Measurements from ENCODE around the gene HNRNPA2B1.

Gene HNRNPA2B1

GRCh38 chr7:26200444-26201246, at the start of gene HNRNPA2B1:
Gene HNRNPA2B1 (minus strand): TSS chr7:26200746. CDS start chr7:26200577, 169 bp downstream.
- CTCF ChIA-PET, result interaction anchor here (0.7 to 4.2 kb wide), 6 partner anchors 39 to 165 kb away, joined by 3 to 11 read pairs (median 4); no protein-coding TSS in a partner anchor
- Mint-ChIP-seq H3K4me1 (peaks cover 44% of the 10 kb centered on the region), H3K9me3 (no peaks in the 10 kb centered on the region), H3K27me3 (peaks cover 15% of the 10 kb centered on the region), H3K27ac (peak within 1 kb of the TSS; percentile 100), H3K36me3 (peaks cover 69% of the 10 kb centered on the region), H3K4me3 (peak within 1 kb of the TSS; percentile 99)
- DNase-seq, result peak; percentile 97

- H3K36me3 Mint-ChIP-seq, result no peaks in the 10 kb centered on the region
- no peak for DNase-seq
- peaks cover 5% of the 10 kb centered on the region for H3K4me1 Mint-ChIP-seq
- H3K27ac Mint-ChIP-seq, result peak overlapping the region; percentile 34
- H3K4me3 Mint-ChIP-seq, result no peak overlapping the region
- H3K27me3 Mint-ChIP-seq, result peaks cover 8% of the 10 kb centered on the region
- H3K9me3 Mint-ChIP-seq, result no peaks in the 10 kb centered on the region
- CTCF ChIA-PET, result no interaction called here
Measured at GRCh38 chr7:26250239-26250638, 49.7 kb upstream of the HNRNPA2B1 start.

DNA sequence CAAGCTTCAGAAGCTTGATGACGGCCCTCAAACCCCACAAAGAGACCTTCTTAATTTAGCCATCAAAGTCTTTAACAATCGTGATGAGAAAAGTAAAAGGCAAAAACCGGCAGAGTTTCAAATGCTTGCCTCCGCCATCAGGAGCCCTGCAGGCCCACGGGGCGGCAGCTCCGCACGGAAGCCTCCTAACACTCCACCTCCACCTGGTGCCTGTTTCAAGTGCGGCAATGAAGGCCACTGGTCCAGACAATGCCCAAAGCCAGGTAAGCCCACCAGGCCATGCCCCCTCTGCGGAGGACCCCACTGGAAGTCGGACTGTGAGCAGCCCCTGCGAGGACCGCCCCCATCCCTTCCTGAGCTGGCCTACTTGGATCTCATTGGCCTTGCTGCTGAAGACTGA, 44.6 kb upstream of the HNRNPA2B1 start:
- Mint-ChIP-seq H3K27me3 (peaks cover 9% of the 10 kb centered on the region), H3K4me1 (peaks cover 3% of the 10 kb centered on the region), H3K27ac (no peak overlapping the region), H3K4me3 (no peak overlapping the region), H3K36me3 (no peaks in the 10 kb centered on the region), H3K9me3 (no peaks in the 10 kb centered on the region)
- CTCF ChIA-PET, result no interaction called here
- DNase-seq, result no peak

DNA sequence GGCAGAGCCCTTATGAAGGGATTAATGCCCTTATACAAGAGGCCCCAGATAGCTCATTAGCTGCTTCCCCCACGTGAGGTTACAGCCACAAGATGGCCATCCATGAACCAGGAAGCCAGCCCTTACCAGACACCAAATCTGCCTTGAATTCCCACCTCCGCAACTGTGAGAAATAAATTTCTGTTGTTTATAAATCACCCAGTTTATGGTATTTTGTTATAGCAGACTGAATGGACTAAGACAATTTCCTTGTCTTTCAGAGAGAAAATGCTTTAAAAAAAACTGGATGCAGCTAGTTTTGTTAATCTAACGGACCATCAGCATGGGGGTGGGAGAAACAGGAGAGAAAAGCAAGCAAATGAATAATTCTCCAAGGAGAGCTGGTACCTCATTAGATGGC, 37.5 kb upstream of the HNRNPA2B1 start:
- CTCF ChIA-PET, result no interaction called here
- no peak overlapping the region for H3K27ac Mint-ChIP-seq
- no peak overlapping the region for H3K4me3 Mint-ChIP-seq
- H3K4me1 Mint-ChIP-seq, result no peaks in the 10 kb centered on the region
- no peak for DNase-seq
- no peaks in the 10 kb centered on the region for H3K36me3 Mint-ChIP-seq
- H3K9me3 Mint-ChIP-seq, result no peaks in the 10 kb centered on the region
- H3K27me3 Mint-ChIP-seq, result peaks cover 24% of the 10 kb centered on the region

- no peaks in the 10 kb centered on the region for H3K4me1 Mint-ChIP-seq
- no peaks in the 10 kb centered on the region for H3K9me3 Mint-ChIP-seq
- no peak overlapping the region for H3K27ac Mint-ChIP-seq
- H3K27me3 Mint-ChIP-seq, result peaks cover 24% of the 10 kb centered on the region
- CTCF ChIA-PET, result no interaction called here
- no peak overlapping the region for H3K4me3 Mint-ChIP-seq
- no peaks in the 10 kb centered on the region for H3K36me3 Mint-ChIP-seq
- DNase-seq, result no peak
Measured at GRCh38 chr7:26237035-26237807, 36.7 kb upstream of the HNRNPA2B1 start.

GRCh38 chr7:26233902-26234511, 33.5 kb upstream of the HNRNPA2B1 start:
- Mint-ChIP-seq H3K4me3 (no peak overlapping the region), H3K9me3 (no peaks in the 10 kb centered on the region), H3K27me3 (peaks cover 23% of the 10 kb centered on the region), H3K36me3 (no peaks in the 10 kb centered on the region), H3K27ac (no peak overlapping the region), H3K4me1 (no peaks in the 10 kb centered on the region)
- CTCF ChIA-PET, result interaction anchor here (0.8 kb wide), 1 partner anchor 340 kb away, joined by 4 read pairs; no protein-coding TSS in a partner anchor
- DNase-seq, result no peak

GRCh38 chr7:26227987-26228386, 27.4 kb upstream of the HNRNPA2B1 start:
- Mint-ChIP-seq H3K27ac (no peak overlapping the region), H3K4me1 (no peaks in the 10 kb centered on the region), H3K27me3 (peaks cover 23% of the 10 kb centered on the region), H3K4me3 (no peak overlapping the region), H3K9me3 (no peaks in the 10 kb centered on the region), H3K36me3 (no peaks in the 10 kb centered on the region)
- no peak for DNase-seq
- CTCF ChIA-PET, result interaction anchor here (1.4 kb wide), 1 partner anchor 10 kb away, joined by 3 read pairs; no protein-coding TSS in a partner anchor

- H3K27me3 Mint-ChIP-seq, result peaks cover 16% of the 10 kb centered on the region
- H3K36me3 Mint-ChIP-seq, result no peaks in the 10 kb centered on the region
- no peak overlapping the region for H3K27ac Mint-ChIP-seq
- no peak for DNase-seq
- H3K4me1 Mint-ChIP-seq, result no peaks in the 10 kb centered on the region
- no peaks in the 10 kb centered on the region for H3K9me3 Mint-ChIP-seq
- no peak overlapping the region for H3K4me3 Mint-ChIP-seq
- CTCF ChIA-PET, result no interaction called here
Measured at GRCh38 chr7:26224359-26224758, 23.8 kb upstream of the HNRNPA2B1 start.

DNA sequence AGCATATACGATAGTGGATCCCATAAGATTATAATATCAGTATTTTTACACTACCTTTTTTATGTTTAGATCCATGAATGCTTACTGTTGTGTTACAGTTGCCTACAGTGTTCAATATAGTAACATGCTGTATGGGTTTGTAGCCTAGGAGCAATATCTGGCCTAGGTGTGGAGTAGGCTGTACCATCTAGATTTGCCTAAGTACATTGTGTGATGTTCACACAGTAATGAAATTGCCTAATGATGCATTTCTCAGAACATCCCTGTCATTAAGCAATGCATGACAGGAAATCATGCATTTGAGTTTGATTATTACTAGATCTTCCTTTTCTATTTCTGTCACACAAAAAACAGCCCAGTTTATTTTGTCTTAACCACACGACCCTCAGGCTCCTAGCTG, 15.5 kb upstream of the HNRNPA2B1 start:
- no peaks in the 10 kb centered on the region for H3K27me3 Mint-ChIP-seq
- peaks cover 24% of the 10 kb centered on the region for H3K36me3 Mint-ChIP-seq
- no peak for DNase-seq
- H3K4me1 Mint-ChIP-seq, result peaks cover 5% of the 10 kb centered on the region
- CTCF ChIA-PET, result no interaction called here
- no peak overlapping the region for H3K4me3 Mint-ChIP-seq
- H3K27ac Mint-ChIP-seq, result no peak overlapping the region
- H3K9me3 Mint-ChIP-seq, result no peaks in the 10 kb centered on the region

GRCh38 chr7:26213807-26214515, 13.4 kb upstream of the HNRNPA2B1 start:
- H3K9me3 Mint-ChIP-seq, result no peaks in the 10 kb centered on the region
- CTCF ChIA-PET, result interaction anchor here (1.3 to 1.8 kb wide), 3 partner anchors 9 to 156 kb away, joined by 3 to 4 read pairs (median 3); no protein-coding TSS in a partner anchor
- H3K36me3 Mint-ChIP-seq, result peaks cover 39% of the 10 kb centered on the region

DNA sequence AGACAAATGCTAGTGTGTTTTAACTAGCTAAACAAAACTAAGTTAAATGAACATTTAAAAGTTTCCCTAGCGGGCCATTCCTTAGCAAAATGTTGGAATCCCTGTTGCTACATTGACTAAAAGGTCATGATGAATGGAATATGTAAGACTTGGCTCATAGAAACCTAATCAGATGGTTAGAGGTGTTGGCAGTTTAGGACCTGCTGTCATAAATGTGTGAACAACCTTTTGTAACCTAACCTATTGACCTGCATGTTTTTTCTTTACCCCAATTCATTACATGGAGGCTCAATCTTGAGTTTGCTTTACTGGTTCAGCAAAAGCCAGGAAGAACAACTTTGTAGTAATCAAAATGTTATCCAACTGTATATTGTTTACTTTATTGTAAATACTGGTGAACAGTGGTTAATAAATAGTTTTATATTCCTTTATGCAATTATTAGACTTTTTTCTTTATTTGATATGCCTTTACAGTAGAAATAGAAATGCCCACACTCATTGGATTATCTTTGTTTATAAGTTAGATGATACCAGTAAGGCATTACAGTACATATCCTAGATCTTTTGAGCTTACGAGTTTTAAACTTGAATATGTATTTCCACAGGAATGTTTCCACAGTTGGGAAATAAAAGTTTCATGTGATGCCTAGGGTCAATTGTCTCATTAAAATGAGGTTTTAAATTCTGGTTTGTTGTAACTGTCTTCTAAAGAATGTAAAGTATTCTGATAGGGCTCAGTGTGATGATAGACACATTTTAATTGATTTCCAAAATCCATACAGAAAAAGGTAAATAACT, 12.6 kb upstream of the HNRNPA2B1 start:
- no peak for DNase-seq
- H3K36me3 Mint-ChIP-seq, result peaks cover 40% of the 10 kb centered on the region
- H3K27ac Mint-ChIP-seq, result no peak overlapping the region
- CTCF ChIA-PET, result interaction anchor here (1.3 to 1.8 kb wide), 3 partner anchors 9 to 157 kb away, joined by 3 to 4 read pairs (median 3); no protein-coding TSS in a partner anchor
- no peaks in the 10 kb centered on the region for H3K27me3 Mint-ChIP-seq
- no peak overlapping the region for H3K4me3 Mint-ChIP-seq
- H3K4me1 Mint-ChIP-seq, result peaks cover 14% of the 10 kb centered on the region
- no peaks in the 10 kb centered on the region for H3K9me3 Mint-ChIP-seq

More at GRCh38 chr7:26213807-26214515, 13.4 kb upstream of the HNRNPA2B1 start:
- H3K4me1 Mint-ChIP-seq, result peaks cover 14% of the 10 kb centered on the region
- H3K4me3 Mint-ChIP-seq, result no peak overlapping the region
- H3K27me3 Mint-ChIP-seq, result no peaks in the 10 kb centered on the region
- no peak for DNase-seq
- no peak overlapping the region for H3K27ac Mint-ChIP-seq

DNA sequence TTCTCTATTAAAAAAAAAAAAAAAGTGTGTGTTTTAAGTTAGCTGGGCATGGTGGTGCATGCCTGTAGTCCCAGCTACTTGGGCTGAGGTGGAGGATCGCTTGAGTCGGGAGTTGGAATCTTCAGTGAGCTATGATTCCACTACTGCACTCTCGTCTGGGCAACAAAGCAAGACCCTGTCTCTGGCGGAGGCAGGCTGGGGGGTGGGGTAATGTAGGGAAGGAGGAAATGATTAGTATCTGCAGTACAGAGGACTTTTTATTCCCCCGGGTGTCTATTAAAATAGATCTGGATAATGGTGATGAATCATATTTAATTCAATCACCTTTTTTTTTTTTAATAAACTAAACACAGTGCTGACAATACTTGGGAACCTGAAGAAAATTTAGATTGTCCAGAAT, 7.5 kb upstream of the HNRNPA2B1 start:
- Mint-ChIP-seq H3K4me3 (no peak overlapping the region), H3K4me1 (peaks cover 54% of the 10 kb centered on the region), H3K36me3 (peaks cover 72% of the 10 kb centered on the region), H3K27ac (no peak overlapping the region), H3K9me3 (no peaks in the 10 kb centered on the region), H3K27me3 (no peaks in the 10 kb centered on the region)
- DNase-seq, result no peak
- CTCF ChIA-PET, result no interaction called here

DNA sequence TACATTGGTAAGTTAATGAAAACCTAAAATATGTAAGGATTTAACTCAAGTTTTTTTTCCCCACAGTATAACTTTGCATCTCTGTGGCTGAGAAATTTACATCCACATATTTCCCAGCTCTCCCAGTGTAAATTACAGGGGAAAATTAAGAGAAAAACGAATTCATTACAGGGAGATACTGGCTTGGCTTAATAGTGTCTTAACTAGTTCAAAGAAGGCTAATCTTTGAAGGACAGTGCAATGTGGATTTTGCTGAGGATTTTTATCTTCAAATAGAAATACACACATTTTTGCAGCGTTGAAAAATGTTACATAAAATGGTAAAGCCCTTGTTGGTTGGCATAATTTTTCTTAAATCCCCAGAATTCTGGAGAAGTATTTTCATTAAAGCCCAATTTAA, 2.5 kb upstream of the HNRNPA2B1 start:
- Mint-ChIP-seq H3K4me1 (peaks cover 42% of the 10 kb centered on the region), H3K27me3 (peaks cover 15% of the 10 kb centered on the region), H3K27ac (peak overlapping the region; percentile 94), H3K36me3 (peaks cover 65% of the 10 kb centered on the region), H3K9me3 (no peaks in the 10 kb centered on the region), H3K4me3 (peak overlapping the region; percentile 89)
- no peak for DNase-seq
- CTCF ChIA-PET, result interaction anchor here (0.9 kb wide), 1 partner anchor 11 kb away, joined by 3 read pairs; no protein-coding TSS in a partner anchor
